T-helper 2 cell (primary cell): Measurements from ENCODE around the gene MLPH.

ENCODE experiments used
- DNase-seq, 5 experiments: peaks; one replicate each; pipeline versions ENCODE4 v3.0.0 to v3.0.0-alpha.2; 2012 to 2022

Gene MLPH

DNA sequence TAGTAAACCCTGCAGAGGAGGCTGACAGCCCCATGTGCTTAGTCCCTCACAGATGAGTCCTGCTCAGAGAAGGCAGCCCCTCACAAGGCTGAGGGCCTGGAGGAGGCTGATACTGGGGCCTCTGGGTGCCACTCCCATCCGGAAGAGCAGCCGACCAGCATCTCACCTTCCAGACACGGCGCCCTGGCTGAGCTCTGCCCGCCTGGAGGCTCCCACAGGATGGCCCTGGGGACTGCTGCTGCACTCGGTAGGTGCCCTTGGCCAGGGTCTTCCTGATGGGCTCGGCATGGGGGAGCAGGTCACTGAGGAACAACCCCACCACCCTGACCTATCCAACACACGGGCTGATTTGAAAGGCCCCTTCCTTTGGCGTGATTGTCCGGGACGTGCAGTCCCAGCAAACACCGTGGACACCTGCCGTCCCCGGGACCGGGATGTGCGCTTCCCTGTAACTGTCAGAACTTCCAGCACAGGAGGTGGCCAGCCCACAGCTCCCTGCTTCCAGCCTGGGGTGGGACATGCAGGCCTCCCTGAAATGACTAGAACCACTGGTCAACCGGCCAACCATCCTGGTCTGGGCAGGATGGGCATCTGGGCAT, 38.6 kb downstream of the MLPH start:
- DNase-seq = no peak

DNA sequence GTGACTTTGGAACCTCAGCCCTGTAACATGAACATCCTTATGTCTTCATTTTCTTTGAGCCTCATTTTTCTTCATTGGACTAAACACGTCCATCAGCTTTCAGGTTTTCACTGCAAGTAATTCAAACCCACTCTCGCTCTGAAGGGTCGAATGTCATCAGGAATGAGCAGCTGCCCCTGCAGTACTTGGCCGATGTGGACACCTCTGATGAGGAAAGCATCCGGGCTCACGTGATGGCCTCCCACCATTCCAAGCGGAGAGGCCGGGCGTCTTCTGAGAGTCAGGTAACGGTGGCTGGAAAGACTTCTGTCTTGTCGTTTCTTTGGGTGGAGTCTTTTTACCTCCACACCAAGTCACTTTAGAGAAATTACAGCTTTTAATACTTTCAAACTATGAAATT, 40.2 kb downstream of the MLPH start:
- no peak for DNase-seq

DNA sequence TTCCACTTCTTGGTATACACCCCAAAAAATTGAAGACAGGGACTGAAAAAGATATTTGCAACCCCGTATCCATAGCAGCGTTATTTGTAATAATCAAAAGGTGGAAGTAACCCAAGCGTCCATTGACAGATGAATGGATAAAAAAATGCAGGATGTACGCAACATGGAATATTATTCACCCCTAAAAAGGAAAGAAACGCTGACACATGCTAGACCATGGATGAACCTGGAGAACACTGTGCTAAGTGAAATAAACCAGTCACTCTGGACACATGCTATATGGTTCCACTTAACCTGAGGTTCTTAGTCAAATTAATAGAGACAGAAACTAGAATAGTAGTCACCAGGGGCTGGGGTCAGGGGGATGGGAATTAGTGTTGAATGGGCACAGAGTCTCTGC, 40.7 kb downstream of the MLPH start:
- DNase-seq = no peak

DNA sequence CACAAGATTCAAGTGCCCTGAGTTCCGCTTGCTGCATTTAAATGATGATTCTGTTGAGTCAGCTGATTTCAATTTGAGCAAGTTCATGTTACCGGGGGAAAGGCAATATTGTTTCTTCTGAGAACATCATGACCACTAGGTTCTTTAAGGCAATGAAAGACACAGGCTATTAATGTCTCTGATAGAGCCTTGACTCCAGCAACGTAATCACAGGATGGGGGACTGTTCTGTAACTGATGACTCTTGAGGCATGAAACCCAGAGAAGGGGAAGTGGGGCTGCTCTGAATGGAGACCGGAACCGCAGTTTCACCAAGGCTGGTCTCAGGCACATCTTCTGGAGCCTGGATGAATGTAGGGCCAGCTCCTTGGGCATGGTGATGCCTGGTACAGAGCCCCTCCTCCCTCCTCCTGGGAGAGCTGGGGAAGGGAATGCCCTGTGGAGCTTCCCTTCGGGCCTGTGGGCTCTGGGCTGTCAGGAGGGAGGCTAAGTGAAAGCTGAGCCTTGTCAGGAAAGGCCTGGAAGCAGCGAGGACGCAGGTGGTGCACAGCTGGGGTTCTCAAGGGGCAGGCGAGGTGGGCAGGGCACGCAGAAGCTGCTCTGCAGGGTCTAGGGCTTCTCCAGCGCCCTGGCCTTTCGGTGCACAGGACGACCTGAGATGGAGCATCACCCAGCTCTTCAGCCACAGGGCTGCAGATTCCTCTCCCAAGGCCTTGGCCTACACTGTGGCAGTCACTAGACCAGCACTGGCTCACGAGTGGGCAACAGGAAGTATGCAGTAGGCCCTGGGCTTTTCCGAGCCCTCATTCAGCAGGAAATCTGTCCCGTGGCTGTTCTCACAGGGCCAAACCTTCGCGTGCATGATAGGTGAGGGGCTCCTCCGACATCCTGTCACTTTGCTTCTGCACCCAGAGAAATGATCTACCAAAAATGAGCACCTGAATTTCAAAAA, 42.7 kb downstream of the MLPH start:
- no peak for DNase-seq

DNA sequence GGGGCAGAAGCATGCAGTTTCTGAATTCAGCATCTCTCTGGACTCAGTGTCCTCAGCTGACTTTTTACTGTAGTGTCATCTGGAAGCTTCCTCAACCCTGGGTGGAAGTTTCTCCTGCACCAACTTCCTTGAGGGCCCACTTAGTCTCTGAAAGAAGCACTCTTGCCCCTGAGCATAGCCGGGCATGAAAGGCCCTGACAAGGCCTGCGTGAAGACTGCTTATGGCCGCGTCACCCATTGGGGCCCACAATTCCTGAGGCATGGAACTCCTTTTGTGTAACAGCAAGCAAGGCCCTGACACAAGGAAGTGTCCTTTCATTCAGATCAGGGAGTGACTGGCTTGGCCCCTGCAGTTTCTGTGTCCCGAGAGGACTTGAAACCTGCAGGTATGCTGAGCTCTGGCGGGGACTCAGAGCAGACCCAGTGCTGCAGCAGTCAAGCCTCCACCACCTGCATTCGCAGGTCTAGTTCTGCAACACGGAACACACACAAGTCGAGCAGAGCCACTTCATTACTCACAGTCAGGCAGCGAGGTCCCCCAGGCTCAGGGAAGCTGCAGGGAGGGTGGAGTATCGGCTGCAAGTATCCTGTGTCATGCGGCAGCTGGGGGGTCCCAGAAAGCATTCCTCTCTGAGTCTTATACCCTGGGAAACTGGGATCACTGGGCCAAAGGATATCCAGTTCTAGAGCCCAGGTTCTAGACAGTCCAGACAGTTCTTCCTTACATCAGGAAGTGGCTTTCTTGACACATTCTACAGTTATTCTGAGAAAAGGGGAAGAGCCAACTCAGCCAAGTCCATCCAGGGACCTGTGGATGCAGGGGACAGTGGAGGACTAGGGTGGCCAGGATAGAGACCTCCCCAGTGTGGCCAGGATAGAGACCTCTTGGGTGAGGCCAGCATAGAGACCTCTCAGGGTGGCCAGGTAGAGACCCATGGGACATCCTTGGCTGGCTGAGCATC, 43.7 kb downstream of the MLPH start:
- no peak for DNase-seq

DNA sequence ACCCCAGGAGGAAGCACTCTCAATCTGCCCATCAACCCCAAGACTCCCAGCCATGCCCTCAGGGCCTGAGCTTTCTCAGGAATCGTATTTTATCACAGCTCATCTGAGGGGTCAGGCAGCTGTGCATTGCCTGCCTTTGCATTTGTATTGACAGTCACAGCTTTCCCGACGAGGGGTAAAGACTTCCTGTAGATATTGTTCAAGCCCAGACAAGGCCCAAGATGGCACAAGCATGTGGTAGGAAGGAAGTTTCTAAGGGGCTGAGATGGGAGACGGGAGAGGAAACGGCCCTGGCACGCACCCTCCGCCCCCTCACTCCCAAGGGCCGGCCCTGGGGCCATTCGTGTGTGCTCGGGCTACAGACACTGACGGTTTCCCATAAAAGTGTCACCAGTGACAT, 45.1 kb downstream of the MLPH start:
- DNase-seq = no peak

DNA sequence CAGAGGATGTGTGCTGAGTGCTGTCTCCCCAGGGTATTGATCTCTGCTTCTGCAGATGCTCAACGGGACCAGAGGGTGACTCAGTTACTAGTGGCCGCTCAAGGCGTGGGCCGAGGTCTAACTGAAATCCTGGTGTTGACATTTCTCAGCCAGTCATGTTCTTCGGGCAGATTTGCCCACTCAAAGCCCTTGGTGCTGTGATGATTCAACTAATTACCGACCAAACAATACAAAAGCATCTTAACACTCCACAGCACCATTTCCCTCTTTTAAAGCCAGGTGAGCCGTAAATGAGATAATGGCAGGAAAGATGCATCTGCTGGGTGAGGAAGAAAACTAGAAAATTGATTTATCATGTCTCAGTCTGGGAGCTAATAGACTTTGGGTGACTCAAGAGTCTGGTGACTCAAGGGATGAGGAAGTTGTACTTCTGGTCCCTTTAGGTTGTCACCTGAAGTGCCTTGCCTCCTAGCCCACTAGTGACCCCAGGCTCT, 46.7 kb downstream of the MLPH start:
- DNase-seq = no peak

DNA sequence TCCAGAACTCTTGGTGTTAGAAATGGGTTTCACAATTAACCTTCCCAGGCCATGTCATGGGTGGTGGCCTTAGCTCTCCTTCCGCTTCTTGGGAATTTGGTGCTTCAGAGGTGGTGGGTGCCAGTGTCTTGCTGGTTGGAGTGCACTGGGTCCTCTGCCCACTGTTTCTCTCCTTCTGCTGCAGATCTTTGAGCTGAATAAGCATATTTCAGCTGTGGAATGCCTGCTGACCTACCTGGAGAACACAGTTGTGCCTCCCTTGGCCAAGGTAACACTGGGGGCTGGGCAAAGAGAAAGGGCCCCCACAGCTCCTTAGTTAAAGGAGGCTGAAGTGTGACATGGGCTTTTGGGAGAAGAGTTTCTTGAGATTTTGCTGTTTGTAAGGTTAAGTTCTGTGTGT, 47.3 kb downstream of the MLPH start:
- DNase-seq = no peak

DNA sequence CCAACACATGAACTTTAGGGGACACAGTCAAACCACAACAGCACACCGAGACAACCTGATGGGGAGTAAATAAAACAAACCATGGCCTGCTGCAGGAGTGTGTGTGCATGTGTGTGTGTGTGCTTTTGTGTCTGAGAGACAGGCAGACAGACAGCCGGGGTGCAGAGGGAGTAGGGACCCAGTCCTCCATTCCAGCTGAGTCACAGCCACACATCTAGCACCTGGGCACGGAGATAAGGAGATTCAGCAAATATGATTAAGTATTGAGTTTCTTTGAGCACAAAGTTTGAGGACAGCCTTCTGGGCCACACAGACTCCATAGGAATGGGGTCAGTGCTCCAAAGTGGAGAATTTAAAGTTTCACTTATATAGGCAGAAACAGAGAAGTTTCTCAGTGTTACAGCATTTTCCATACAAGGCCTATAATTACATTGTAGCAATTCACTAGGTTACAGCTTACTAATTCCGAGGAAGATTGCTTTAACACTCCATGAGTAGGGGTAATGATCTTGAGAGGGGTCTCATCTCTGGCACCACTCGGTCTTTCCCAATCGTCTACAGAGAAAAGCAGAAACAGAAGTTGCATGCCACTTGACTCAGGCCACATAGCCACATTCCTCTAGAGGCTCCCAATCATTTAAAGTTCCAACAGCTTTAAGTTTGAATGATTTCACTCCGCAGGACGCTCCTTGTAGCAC, 48.5 kb downstream of the MLPH start:
- no peak for DNase-seq

DNA sequence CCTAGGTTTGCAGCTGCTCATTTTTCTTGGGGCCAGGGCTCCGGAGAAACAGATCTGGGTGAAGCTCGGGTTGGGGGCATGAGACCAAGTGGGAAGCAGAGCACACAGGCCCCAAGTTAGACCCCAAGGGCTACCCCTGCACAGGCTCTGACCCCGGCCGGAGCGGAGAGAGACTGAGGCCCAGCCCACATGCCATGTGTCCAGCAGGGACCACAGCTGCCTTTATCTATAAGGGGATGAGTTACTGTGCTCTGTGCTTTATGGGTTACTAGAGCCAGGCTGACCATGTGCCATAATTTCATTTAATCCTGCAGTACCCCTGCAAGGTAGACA, 49.0 kb downstream of the MLPH start:
- no peak for DNase-seq

DNA sequence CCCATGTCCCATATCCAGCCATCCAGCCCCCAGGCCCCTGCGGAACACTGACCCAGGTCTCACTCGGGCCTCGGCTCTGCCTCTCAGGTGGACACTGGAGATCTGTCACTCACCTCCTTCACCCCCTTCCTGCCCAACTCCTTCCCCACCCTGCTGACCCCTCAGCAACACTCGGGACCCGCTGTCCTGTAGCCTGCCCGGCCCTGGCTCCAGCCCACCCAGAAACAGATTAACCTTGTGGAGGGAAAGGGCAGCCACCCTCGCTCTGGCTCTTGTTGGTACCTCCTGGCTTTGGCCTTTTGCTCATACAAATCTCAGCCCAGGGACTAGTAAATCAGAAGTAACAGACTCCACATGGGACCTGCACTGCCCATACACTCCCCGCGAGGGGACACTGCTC, 49.6 kb downstream of the MLPH start:
- DNase-seq = no peak

DNA sequence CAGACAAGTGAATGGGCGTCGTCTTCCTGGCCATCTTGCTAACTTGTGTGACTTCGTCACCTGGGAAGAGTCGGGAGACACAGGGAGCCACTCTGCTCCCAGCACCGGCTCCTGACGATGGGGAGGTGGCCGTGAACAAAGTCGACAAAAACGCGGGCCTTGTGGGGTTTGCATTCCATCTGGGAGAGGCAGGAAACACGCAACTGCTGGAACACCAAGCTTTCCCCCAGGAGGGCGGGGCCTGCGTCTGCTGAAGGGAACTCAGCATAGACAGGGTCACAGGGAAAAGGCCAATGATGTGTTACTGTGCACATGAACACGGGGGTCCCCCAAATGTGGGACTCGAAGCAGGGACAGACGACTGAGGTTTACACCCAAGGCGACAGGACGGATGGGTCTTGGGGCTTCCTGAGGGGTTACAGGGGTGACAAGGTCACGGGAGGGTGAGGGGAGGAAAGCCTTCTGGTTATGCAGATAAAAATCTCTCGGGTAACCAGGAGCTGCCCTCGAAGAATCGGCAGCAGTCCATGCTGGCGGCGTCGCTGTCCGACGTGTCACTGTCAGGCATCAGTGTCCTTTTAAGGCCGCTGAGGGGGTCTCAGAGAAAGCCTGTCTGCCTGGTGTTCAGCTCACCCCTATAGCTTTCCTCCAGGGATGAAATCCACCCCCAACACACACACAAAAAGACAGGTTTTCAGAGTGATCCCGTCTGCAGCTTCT, 51.1 kb downstream of the MLPH start:
- DNase-seq = no peak

DNA sequence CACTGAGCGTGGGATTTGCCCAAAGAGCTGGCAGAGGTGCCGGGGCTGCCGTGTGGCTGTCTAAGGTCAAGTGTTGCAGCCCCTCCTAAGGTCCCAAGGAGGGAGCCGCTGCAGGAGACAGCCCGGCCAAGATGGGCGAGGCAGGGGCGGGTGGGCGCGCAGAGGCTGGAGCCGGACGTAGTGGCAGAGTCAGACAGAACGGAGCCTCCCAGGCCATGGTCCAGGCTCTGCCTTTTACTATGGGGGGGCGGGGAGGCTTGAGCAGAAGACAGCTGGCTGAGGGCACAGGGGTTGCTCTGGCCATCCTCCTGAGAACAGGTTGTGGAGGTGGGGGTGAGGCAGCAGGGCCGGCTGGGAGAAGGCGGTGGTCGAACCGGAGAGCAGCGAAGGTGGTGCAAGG, 51.9 kb downstream of the MLPH start:
- no peak for DNase-seq

DNA sequence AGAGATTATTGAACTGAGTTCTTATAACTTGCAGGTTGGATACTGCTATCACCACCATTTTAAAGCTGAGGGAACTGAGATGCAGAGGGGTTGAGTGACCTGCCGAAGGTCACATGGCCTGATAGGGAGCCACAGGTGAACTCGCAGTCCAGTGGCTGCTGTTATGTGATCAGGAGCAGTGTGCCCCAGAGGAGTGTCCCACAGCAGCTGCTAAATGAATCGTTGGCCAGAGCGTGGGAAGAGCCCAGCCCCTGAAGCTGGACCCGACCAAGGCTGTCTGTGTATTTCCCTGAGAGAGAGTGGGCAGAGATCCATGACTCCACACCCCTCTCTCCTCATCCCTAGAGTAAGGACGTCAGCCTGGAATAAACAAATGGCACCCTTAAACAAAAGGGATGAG, 52.6 kb downstream of the MLPH start:
- no peak for DNase-seq

DNA sequence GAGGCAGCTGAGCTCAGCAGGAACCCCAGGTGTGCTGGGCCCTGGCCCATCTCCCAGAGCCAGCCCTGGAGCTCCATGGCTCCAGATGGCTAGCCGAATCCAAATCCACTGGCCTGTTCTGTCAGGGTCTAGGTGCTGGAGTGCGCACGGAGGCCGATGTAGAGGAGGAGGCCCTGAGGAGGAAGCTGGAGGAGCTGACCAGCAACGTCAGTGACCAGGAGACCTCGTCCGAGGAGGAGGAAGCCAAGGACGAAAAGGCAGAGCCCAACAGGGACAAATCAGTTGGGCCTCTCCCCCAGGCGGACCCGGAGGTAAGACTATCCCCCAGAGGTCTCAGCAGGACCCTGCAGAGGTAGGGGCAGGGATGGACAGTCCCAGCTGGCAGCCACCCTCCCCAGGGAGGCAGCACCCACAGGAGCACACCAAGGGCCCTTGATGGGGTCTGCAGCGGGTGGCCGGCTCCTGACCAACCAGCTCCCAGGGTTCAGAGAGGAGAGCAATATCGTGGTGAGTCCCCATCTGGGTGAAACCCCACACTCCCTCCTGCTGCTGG, 53.2 kb downstream of the MLPH start:
- DNase-seq = no peak

DNA sequence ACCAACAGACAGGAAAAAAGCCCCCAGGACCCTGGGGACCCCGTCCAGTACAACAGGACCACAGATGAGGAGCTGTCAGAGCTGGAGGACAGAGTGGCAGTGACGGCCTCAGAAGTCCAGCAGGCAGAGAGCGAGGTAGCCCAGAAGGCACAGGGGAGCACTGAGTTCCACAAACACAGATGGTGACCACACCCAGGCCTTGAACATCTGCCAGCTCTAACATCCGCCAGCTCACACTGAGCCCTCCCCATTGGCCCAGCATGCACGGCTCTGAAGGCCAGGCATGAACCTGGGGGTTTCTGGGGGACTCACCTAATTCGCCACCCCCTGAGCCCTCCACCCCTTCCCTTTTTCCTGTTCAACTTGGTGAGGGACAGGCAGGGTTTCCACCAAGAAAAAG, 53.8 kb downstream of the MLPH start:
- no peak for DNase-seq

DNA sequence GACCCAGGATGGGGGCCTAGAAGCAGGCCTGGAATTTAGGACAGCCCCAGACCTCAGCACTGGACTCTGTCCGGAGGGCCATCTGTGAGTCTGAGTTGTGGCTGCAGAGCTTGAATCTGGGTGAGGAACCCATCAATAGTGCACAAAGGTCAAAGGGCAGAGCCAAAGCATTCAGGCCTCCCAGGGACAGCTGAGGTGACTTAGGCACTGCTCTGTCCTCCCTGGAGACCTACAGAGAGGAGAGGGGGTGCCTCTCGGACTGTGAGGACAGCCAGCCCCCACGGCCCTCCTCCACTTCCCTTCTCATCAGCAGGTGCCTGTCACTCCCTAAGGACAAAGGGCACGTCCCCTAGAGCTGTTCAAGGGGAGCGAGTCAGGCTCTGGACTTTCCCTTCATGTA, 54.2 kb downstream of the MLPH start:
- DNase-seq = no peak

DNA sequence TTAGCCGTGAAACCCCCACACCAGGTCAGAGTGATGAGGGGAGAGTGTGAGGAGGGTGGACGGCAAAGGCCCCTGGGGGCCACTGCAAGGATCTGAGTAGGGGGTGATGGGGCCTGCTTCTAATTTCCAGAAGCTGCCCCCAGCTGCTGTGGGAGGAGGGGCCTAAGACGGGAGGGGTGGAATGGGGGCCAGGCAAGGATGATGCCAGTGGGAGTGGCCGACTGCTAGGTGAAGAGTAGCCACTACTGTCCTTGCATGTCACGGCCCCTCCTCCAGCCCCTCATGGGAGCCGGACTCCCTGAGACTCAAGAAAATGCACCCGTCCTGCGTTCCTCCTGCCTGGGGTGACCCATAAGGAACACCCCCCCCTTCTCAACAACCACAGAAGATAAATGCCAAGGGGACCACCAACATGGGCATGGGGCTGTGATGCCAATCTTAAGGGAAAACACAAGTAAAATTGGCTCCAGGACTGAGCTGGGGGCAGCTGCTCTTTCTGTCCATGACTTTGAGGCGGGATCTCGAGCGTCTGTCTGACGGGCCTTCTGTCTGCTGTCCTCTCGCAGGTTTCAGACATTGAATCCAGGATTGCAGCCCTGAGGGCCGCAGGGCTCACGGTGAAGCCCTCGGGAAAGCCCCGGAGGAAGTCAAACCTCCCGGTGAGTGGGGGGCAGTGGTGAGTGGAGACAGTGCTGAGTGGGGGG, 55.1 kb downstream of the MLPH start:
- no peak for DNase-seq

DNA sequence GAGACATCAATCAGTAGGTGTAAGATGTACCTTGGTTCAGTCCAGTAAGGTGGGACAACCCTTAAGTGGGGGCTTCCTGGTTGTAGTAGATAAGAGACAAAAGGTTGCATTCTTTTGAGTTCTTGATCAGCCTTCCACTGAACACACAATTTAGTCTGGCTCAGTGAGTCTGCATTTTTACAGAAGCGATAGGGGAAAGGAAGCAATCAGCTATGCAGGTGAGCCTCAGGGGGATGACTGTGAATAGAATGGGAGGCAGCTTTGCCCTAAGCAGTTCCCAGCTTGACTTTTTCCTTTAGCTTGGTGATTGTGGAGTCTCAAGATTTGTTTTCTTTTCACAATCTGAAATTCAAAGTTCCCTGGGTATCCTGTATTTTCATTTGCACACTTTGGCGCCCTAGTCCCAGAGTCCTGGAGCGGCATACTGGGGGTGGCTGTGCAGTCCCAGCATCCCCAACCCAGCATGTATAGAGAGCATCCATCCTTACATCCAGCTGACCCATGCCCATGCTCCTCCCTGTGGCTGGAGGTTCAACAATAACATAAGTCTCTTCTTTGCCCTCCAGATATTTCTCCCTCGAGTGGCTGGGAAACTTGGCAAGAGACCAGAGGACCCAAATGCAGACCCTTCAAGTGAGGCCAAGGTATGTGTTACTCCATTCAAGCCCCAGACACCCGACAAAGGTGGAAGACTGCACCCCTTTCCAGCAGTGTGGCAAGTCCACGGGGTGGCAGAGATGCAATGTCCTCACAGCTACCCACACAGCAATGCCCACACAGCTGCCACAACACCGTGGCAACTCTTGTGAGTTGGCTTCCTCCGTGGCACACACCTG, 59.2 kb downstream of the MLPH start:
- no peak for DNase-seq

DNA sequence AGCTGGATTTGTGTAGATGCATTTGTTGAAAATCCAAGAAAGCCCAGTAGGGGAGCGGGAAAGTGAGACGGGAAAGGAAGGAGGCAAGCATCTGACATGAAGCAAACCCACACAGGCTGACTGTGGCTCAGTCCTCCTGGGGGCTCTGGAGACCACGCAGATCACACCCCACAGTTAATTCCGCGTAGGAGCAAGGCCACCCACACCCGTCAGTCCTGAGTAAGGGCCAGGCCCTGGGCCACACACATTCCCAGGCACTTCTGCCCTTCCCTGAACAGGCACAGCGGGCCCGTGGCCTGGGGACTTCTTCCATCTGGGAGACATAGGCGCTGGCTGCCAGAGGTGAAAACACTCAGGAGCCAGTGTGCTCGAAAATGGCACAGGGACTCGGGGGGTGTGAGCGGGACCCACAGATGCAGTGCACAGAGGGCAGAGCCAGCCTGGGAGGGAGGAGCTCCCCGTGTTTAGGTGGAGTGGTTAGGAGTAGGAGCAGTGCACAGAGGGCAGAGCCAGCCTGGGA, 59.9 kb downstream of the MLPH start:
- DNase-seq = no peak
